Calu3 (cell line): ENCODE measurements around the gene SND1. TPM values are rescaled to one million over a fixed set of nuclear protein-coding genes. Genes with fewer than 3 reads are reported as not detected.

Experiments
- BruUV-seq: library from RNA; stranded (reverse); fragments of 400-500 nt; replicated peaks from 2 replicates; lab custom pipeline; 2021; lab: Mats Ljungman, UMichigan
- CTCF ChIA-PET: fragments of 300-600 bp; sonication (Branson Sonifier 250); formaldehyde crosslinking; loops from one replicate; lab custom pipeline; 2022; ENCODE audit warnings: antibody characterized with exemption; lab: Charles Lee
- DNase-seq: peaks from one replicate; pipeline ENCODE4 v3.0.0; 2022
- H3K27ac Mint-ChIP-seq: one replicate; pipeline ENCODE4 v1.8.0; 2022; ENCODE audit warnings: mixed read lengths; ENCODE audit not compliant: unreplicated experiment
- H3K27me3 Mint-ChIP-seq: one replicate; pipeline ENCODE4 v1.8.0; 2022; ENCODE audit warnings: mixed read lengths; ENCODE audit not compliant: unreplicated experiment
- H3K36me3 Mint-ChIP-seq: one replicate; pipeline ENCODE4 v1.8.0; 2022; ENCODE audit warnings: mild to moderate bottlenecking, moderate library complexity, mixed read lengths; ENCODE audit not compliant: insufficient read depth, unreplicated experiment
- H3K4me1 Mint-ChIP-seq: one replicate; pipeline ENCODE4 v1.8.0; 2022; ENCODE audit warnings: mild to moderate bottlenecking, low read depth, mixed read lengths; ENCODE audit not compliant: unreplicated experiment
- H3K4me3 Mint-ChIP-seq: one replicate; pipeline ENCODE4 v1.8.0; 2022; ENCODE audit warnings: mild to moderate bottlenecking, low read depth, moderate library complexity, mixed read lengths; ENCODE audit not compliant: unreplicated experiment
- H3K9me3 Mint-ChIP-seq: one replicate; pipeline ENCODE4 v1.8.0; 2022; ENCODE audit warnings: low read depth, mixed read lengths; ENCODE audit not compliant: unreplicated experiment
- CTCF ChIP-seq: fragments of 200-600 bp; IDR thresholded peaks from one replicate; pipeline ENCODE4 v1.8.0; 2022; ENCODE audit warnings: antibody characterized with exemption; ENCODE audit not compliant: unreplicated experiment
- intact Hi-C: fragments of 100-400 bp; cut with micrococcal nuclease; formaldehyde crosslinking; loops from one replicate; pipeline ENCODE4 v1.10.0; 2022; ENCODE audit not compliant: unreplicated experiment
- total RNA-seq: library from RNA; stranded (reverse); gene quantifications from 2 replicates; pipeline ENCODE4 v1.2.3, GENCODE V29; 2022

Gene SND1
- total RNA-seq, 1 experiment from 2014 or later, result 205 TPM

- DNase-seq, result no peak
- no TSS peak for BruUV-seq
- peaks cover 6% of the 10 kb centered on the region for H3K4me1 Mint-ChIP-seq
- intact Hi-C loops, result no loop called here
- no peak for TF ChIP-seq CTCF
- CTCF ChIA-PET, result no interaction called here
- no peaks in the 10 kb centered on the region for H3K9me3 Mint-ChIP-seq
- H3K36me3 Mint-ChIP-seq, result peaks cover 17% of the 10 kb centered on the region
- no peak overlapping the region for H3K4me3 Mint-ChIP-seq
- no peaks in the 10 kb centered on the region for H3K27me3 Mint-ChIP-seq
- no peak overlapping the region for H3K27ac Mint-ChIP-seq
Measured at GRCh38 chr7:127995156-127995880, 343.3 kb downstream of the SND1 start.

- H3K9me3 Mint-ChIP-seq, result no peaks in the 10 kb centered on the region
- no TSS peak for BruUV-seq
- TF ChIP-seq CTCF, result no peak
- DNase-seq, result no peak
- H3K4me1 Mint-ChIP-seq, result peaks cover 6% of the 10 kb centered on the region
- intact Hi-C loops, result no loop called here
- CTCF ChIA-PET, result no interaction called here
- no peak overlapping the region for H3K27ac Mint-ChIP-seq
- H3K4me3 Mint-ChIP-seq, result no peak overlapping the region
- H3K36me3 Mint-ChIP-seq, result peaks cover 17% of the 10 kb centered on the region
- no peaks in the 10 kb centered on the region for H3K27me3 Mint-ChIP-seq
Measured at GRCh38 chr7:127995881-127996215, 343.9 kb downstream of the SND1 start.

- TF ChIP-seq CTCF, result no peak
- intact Hi-C loops, result no loop called here
- H3K27me3 Mint-ChIP-seq, result no peaks in the 10 kb centered on the region
- CTCF ChIA-PET, result no interaction called here
- BruUV-seq, result no TSS peak
- peaks cover 17% of the 10 kb centered on the region for H3K36me3 Mint-ChIP-seq
- DNase-seq, result no peak
- H3K27ac Mint-ChIP-seq, result no peak overlapping the region
- H3K4me3 Mint-ChIP-seq, result no peak overlapping the region
- no peaks in the 10 kb centered on the region for H3K9me3 Mint-ChIP-seq
- H3K4me1 Mint-ChIP-seq, result peaks cover 6% of the 10 kb centered on the region
Measured at GRCh38 chr7:127996253-127997071, 344.5 kb downstream of the SND1 start.

GRCh38 chr7:127997226-127997922 lies 345.4 kb downstream of the SND1 start:
- intact Hi-C loops, result no loop called here
- TF ChIP-seq CTCF, result no peak
- Mint-ChIP-seq H3K36me3 (peaks cover 17% of the 10 kb centered on the region), H3K27me3 (no peaks in the 10 kb centered on the region), H3K9me3 (no peaks in the 10 kb centered on the region), H3K4me3 (no peak overlapping the region), H3K27ac (no peak overlapping the region), H3K4me1 (peaks cover 6% of the 10 kb centered on the region)
- CTCF ChIA-PET, result no interaction called here
- DNase-seq, result no peak
- no TSS peak for BruUV-seq
